SK-N-SH (cell line): ENCODE results near the gene SEMA3D.

Source experiments
- CTCF ChIP-seq: fragments of 200-600 bp; sonication (generic); IDR thresholded peaks from 2 replicates; pipeline ENCODE4 v1.6.1; 2017; ENCODE audit warnings: antibody characterized with exemption, mild to moderate bottlenecking, moderate library complexity
- EP300 ChIP-seq, 2 experiments: IDR thresholded peaks; 2 replicates each; pipeline versions ENCODE4 v1.4.0 to v1.6.1; 2012; ENCODE audit warnings: borderline replicate concordance in 1 of 2, low read depth in 1 of 2, low read length in 1 of 2
- EZH2phosphoT487 ChIP-seq: fragments of 200-600 bp; sonication (generic); IDR thresholded peaks from 2 replicates; pipeline ENCODE4 v1.6.1; 2017; ENCODE audit warnings: low read depth, mixed run types, mild to moderate bottlenecking, antibody characterized with exemption, moderate library complexity, borderline replicate concordance
- FOXJ3 ChIP-seq: sonication (generic); formaldehyde crosslinking; IDR thresholded peaks from 2 replicates; pipeline ENCODE4 v1.5.1; 2020; ENCODE audit warnings: mild to moderate bottlenecking, missing genetic modification reagents
- JUND ChIP-seq: IDR thresholded peaks from 2 replicates; pipeline ENCODE4 v1.4.0; 2012
- REST ChIP-seq: IDR thresholded peaks from 2 replicates; pipeline ENCODE4 v1.6.1; 2012; ENCODE audit warnings: mild to moderate bottlenecking, low read depth, low read length, moderate library complexity
- RFX5 ChIP-seq: IDR thresholded peaks from 2 replicates; pipeline ENCODE4 v1.6.1; 2012; ENCODE audit warnings: mild to moderate bottlenecking, improper control_type of control experiment, low read length
- TAF1 ChIP-seq: IDR thresholded peaks from 2 replicates; pipeline ENCODE4 v1.6.1; 2012; ENCODE audit warnings: low read depth, mild to moderate bottlenecking, low read length, moderate library complexity, borderline replicate concordance
- TCF12 ChIP-seq: IDR thresholded peaks from 2 replicates; pipeline ENCODE4 v1.4.0; 2012
- TEAD4 ChIP-seq: IDR thresholded peaks from 2 replicates; pipeline ENCODE4 v1.4.0; 2012; ENCODE audit warnings: mild to moderate bottlenecking, borderline replicate concordance; ENCODE audit not compliant: insufficient read depth
- YY1 ChIP-seq: IDR thresholded peaks from 2 replicates; pipeline ENCODE4 v1.4.0; 2012; ENCODE audit warnings: low read depth, mild to moderate bottlenecking
- ZBTB33 ChIP-seq: IDR thresholded peaks from 2 replicates; pipeline ENCODE4 v1.4.0; 2012; ENCODE audit warnings: low read depth, borderline replicate concordance

DNA sequence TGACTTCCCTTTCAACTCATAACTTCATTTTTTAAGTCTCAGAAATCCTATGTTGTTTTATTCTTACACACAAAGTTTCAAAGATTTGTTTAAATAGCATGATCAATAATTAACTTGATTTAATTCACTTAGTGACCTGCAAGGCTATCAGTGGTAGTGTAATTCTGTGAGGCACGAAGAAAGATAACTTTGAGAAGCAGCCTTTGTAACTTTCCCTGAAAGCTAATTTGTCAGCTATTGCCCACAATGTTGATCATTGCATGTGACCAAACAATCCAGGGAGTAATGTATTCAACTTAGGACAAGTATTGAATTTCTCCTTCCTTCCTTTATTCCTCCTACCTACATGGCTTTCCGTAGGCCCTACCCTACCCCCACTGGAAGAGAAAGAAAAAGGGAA, 111.0 kb downstream of the SEMA3D start:
- TF ChIP-seq TCF12 = no peak
- TF ChIP-seq CTCF = no peak
- TF ChIP-seq YY1 = no peak
- no peak for TF ChIP-seq RFX5
- no peak for TF ChIP-seq ZBTB33
- no peak for TF ChIP-seq EZH2phosphoT487
- TF ChIP-seq EP300 (IDR thresholded peaks at IDR 0.05; ENCODE audit: borderline replicate concordance in 1 of 2, low read depth in 1 of 2, low read length in 1 of 2) = no peak
- TF ChIP-seq REST = no peak
- TF ChIP-seq TAF1 = no peak
- TF ChIP-seq FOXJ3 (CRISPR knock-in tag) = no peak
- TF ChIP-seq TEAD4 = no peak
- TF ChIP-seq JUND = no peak
